HEK293 (cell line): ENCODE data around the gene SNRNP70.

ENCODE experiments used
- HOXD13 ChIP-seq: sonication (generic); formaldehyde crosslinking; IDR thresholded peaks from 2 replicates; pipeline ENCODE4 v1.8.0; 2022; ENCODE audit warnings: missing genetic modification reagents, borderline replicate concordance
- KLF8 ChIP-seq: fragments of 450-650 bp; formaldehyde crosslinking; IDR thresholded peaks from 2 replicates; pipeline ENCODE4 v1.5.1; 2016; ENCODE audit warnings: missing biosample characterization, missing genetic modification characterization
- KLF9 ChIP-seq: fragments of 450-650 bp; formaldehyde crosslinking; IDR thresholded peaks from 2 replicates; pipeline ENCODE4 v1.5.1; 2016; ENCODE audit warnings: missing biosample characterization, missing genetic modification characterization, low read depth
- MYNN ChIP-seq: fragments of 450-650 bp; formaldehyde crosslinking; IDR thresholded peaks from 2 replicates; pipeline ENCODE4 v1.5.1; 2016; ENCODE audit warnings: missing biosample characterization, missing genetic modification characterization, borderline replicate concordance
- SCRT1 ChIP-seq: fragments of 450-650 bp; formaldehyde crosslinking; IDR thresholded peaks from 2 replicates; pipeline ENCODE4 v1.5.1; 2016; ENCODE audit warnings: missing biosample characterization, missing genetic modification characterization, borderline replicate concordance
- SETDB1 ChIP-seq: IDR thresholded peaks from one replicate; pipeline ENCODE4 v1.6.1; 2017; ENCODE audit warnings: mild to moderate bottlenecking, low read length, moderate library complexity, mixed read lengths; ENCODE audit not compliant: insufficient read length
- TRIM28 ChIP-seq: IDR thresholded peaks from 2 replicates; pipeline ENCODE4 v1.6.1; 2011; ENCODE audit warnings: low read length, control low read depth, borderline replicate concordance
- ZFP37 ChIP-seq: fragments of 450-650 bp; formaldehyde crosslinking; IDR thresholded peaks from 2 replicates; pipeline ENCODE4 v1.5.1; 2016; ENCODE audit warnings: missing biosample characterization, missing genetic modification characterization
- ZFP69B ChIP-seq: fragments of 450-650 bp; formaldehyde crosslinking; IDR thresholded peaks from 2 replicates; pipeline ENCODE4 v1.5.1; 2016; ENCODE audit warnings: missing biosample characterization, missing genetic modification characterization
- ZIC2 ChIP-seq: fragments of 450-650 bp; formaldehyde crosslinking; IDR thresholded peaks from 2 replicates; pipeline ENCODE4 v1.5.1; 2016; ENCODE audit warnings: missing biosample characterization, missing genetic modification characterization
- ZNF16 ChIP-seq: fragments of 450-650 bp; formaldehyde crosslinking; IDR thresholded peaks from 2 replicates; pipeline ENCODE4 v1.5.1; 2016; ENCODE audit warnings: low read depth, missing biosample characterization, missing genetic modification characterization
- ZNF184 ChIP-seq: fragments of 450-650 bp; IDR thresholded peaks from 2 replicates; pipeline ENCODE4 v1.5.1; 2018; ENCODE audit warnings: missing biosample characterization, mild to moderate bottlenecking, missing genetic modification characterization
- ZNF19 ChIP-seq: fragments of 450-650 bp; formaldehyde crosslinking; IDR thresholded peaks from 2 replicates; pipeline ENCODE4; 2016; ENCODE audit warnings: missing biosample characterization, missing genetic modification characterization, low read depth
- ZNF211 ChIP-seq: fragments of 450-650 bp; formaldehyde crosslinking; IDR thresholded peaks from 2 replicates; pipeline ENCODE4 v1.5.1; 2016; ENCODE audit warnings: low read depth, missing biosample characterization, missing genetic modification characterization
- ZNF221 ChIP-seq: fragments of 450-650 bp; formaldehyde crosslinking; IDR thresholded peaks from 2 replicates; pipeline ENCODE4 v1.5.1; 2017; ENCODE audit warnings: missing biosample characterization, missing genetic modification characterization, borderline replicate concordance
- ZNF394 ChIP-seq: fragments of 450-650 bp; formaldehyde crosslinking; IDR thresholded peaks from 2 replicates; pipeline ENCODE4 v1.5.1; 2016; ENCODE audit warnings: missing biosample characterization, missing genetic modification characterization, mild to moderate bottlenecking, moderate library complexity, borderline replicate concordance
- ZNF423 ChIP-seq: fragments of 450-650 bp; formaldehyde crosslinking; IDR thresholded peaks from 2 replicates; pipeline ENCODE4 v1.5.1; 2016; ENCODE audit warnings: missing biosample characterization, missing genetic modification characterization
- ZNF548 ChIP-seq: fragments of 450-650 bp; formaldehyde crosslinking; IDR thresholded peaks from 2 replicates; pipeline ENCODE4 v1.5.1; 2016; ENCODE audit warnings: missing biosample characterization, missing genetic modification characterization
- ZNF558 ChIP-seq: fragments of 450-650 bp; formaldehyde crosslinking; IDR thresholded peaks from 2 replicates; pipeline ENCODE4 v1.5.1; 2016; ENCODE audit warnings: missing biosample characterization, missing genetic modification characterization
- ZNF571 ChIP-seq: fragments of 450-650 bp; formaldehyde crosslinking; IDR thresholded peaks from 2 replicates; pipeline ENCODE4 v1.5.0; 2017; ENCODE audit warnings: missing biosample characterization, missing genetic modification characterization
- ZNF610 ChIP-seq: fragments of 450-650 bp; formaldehyde crosslinking; IDR thresholded peaks from 2 replicates; pipeline ENCODE4 v1.5.1; 2016; ENCODE audit warnings: missing biosample characterization, missing genetic modification characterization, borderline replicate concordance
- ZNF623 ChIP-seq: fragments of 450-650 bp; formaldehyde crosslinking; IDR thresholded peaks from 2 replicates; pipeline ENCODE4 v1.5.1; 2016; ENCODE audit warnings: missing biosample characterization, missing genetic modification characterization
- ZNF629 ChIP-seq: fragments of 450-650 bp; formaldehyde crosslinking; IDR thresholded peaks from 2 replicates; pipeline ENCODE4 v1.5.1; 2017; ENCODE audit warnings: missing biosample characterization, missing genetic modification characterization
- ZNF658 ChIP-seq: fragments of 450-650 bp; formaldehyde crosslinking; IDR thresholded peaks from 2 replicates; pipeline ENCODE4; 2016; ENCODE audit warnings: missing biosample characterization, missing genetic modification characterization
- ZNF660 ChIP-seq: fragments of 450-650 bp; IDR thresholded peaks from 2 replicates; pipeline ENCODE4 v1.5.1; 2018; ENCODE audit warnings: missing biosample characterization, mild to moderate bottlenecking, missing genetic modification characterization
- ZNF664 ChIP-seq: fragments of 450-650 bp; formaldehyde crosslinking; IDR thresholded peaks from 2 replicates; pipeline ENCODE4 v1.5.1; 2016; ENCODE audit warnings: missing biosample characterization, missing genetic modification characterization
- ZNF677 ChIP-seq: fragments of 450-650 bp; IDR thresholded peaks from 2 replicates; pipeline ENCODE4 v1.5.0; 2018; ENCODE audit warnings: missing biosample characterization, mild to moderate bottlenecking, missing genetic modification characterization, moderate library complexity
- ZNF747 ChIP-seq: fragments of 450-650 bp; formaldehyde crosslinking; IDR thresholded peaks from 2 replicates; pipeline ENCODE4 v1.5.1; 2016; ENCODE audit warnings: missing biosample characterization, missing genetic modification characterization
- ZNF776 ChIP-seq: fragments of 450-650 bp; formaldehyde crosslinking; IDR thresholded peaks from 2 replicates; pipeline ENCODE4 v1.5.0; 2017; ENCODE audit warnings: missing biosample characterization, missing genetic modification characterization, borderline replicate concordance
- ZNF777 ChIP-seq: fragments of 450-650 bp; formaldehyde crosslinking; IDR thresholded peaks from 2 replicates; pipeline ENCODE4 v1.5.1; 2017; ENCODE audit warnings: missing biosample characterization, missing genetic modification characterization, borderline replicate concordance
- ZSCAN30 ChIP-seq: fragments of 450-650 bp; IDR thresholded peaks from 2 replicates; pipeline ENCODE4 v1.5.1; 2018; ENCODE audit warnings: missing biosample characterization, mild to moderate bottlenecking, missing genetic modification characterization, moderate library complexity
- ZSCAN5A ChIP-seq: fragments of 450-650 bp; formaldehyde crosslinking; IDR thresholded peaks from 2 replicates; pipeline ENCODE4 v1.5.1; 2016; ENCODE audit warnings: missing biosample characterization, missing genetic modification characterization
- TF ChIP-seq, protein P1 (sequence below): fragments of 450-650 bp; formaldehyde crosslinking; IDR thresholded peaks from 2 replicates; pipeline ENCODE4 v1.5.1; 2016; ENCODE audit warnings: missing biosample characterization, missing genetic modification characterization
- TF ChIP-seq, protein P2 (sequence below): fragments of 450-650 bp; formaldehyde crosslinking; IDR thresholded peaks from 2 replicates; pipeline ENCODE4 v1.5.1; 2016; ENCODE audit warnings: missing biosample characterization, missing genetic modification characterization
- TF ChIP-seq, protein P3 (sequence below): fragments of 450-650 bp; formaldehyde crosslinking; optimal IDR thresholded peaks from 2 replicates; pipeline ENCODE3; 2016; ENCODE audit warnings: missing biosample characterization, mild to moderate bottlenecking, missing genetic modification characterization

The SNRNP70 gene

DNA sequence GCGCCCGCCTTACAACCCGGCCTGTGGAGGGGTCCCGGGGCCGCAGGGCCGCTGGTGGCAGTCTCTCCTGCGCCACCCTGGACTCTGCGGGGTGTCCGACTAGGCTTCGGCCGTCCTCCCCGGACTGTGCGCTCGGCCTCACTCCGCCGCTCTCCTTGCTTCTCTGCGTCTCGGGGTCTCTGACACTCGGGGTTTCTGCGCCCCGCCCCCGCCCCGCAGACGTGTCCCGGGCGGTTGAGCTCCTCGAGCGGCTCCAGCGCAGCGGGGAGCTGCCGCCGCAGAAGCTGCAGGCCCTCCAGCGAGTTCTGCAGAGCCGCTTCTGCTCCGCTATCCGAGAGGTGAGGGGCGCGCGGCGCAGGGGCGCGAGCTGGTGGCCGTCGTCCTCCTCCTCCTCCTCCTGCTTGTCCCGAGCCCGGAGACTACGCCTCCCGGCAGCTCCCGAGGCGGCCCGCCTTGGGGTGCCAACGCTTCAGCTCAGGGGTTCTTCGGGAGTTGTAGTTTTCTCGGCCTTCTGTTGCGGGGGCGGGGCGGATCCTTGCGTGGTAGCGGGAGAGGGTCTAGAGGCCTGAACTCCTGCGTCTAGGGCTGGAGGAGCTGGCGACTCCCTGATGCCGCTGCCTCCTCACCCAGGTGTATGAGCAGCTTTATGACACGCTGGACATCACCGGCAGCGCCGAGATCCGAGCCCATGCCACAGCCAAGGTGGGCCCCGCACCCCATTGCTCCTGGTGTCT lies 29.5 kb downstream of the SNRNP70 start (continued):
- TF ChIP-seq ZSCAN5A (tag by site-specific recombination): no peak
- TF ChIP-seq ZNF660 (tag by site-specific recombination): no peak
- no peak for TF ChIP-seq ZNF610 (tag by site-specific recombination)
- TF ChIP-seq ZNF658 (tag by site-specific recombination): no peak
- no peak for TF ChIP-seq ZNF623 (tag by site-specific recombination)
- TF ChIP-seq, protein P1, sequence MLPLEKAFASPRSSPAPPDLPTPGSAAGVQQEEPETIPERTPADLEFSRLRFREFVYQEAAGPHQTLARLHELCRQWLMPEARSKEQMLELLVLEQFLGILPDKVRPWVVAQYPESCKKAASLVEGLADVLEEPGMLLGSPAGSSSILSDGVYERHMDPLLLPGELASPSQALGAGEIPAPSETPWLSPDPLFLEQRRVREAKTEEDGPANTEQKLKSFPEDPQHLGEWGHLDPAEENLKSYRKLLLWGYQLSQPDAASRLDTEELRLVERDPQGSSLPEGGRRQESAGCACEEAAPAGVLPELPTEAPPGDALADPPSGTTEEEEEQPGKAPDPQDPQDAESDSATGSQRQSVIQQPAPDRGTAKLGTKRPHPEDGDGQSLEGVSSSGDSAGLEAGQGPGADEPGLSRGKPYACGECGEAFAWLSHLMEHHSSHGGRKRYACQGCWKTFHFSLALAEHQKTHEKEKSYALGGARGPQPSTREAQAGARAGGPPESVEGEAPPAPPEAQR: no peak
- TF ChIP-seq, protein P2, sequence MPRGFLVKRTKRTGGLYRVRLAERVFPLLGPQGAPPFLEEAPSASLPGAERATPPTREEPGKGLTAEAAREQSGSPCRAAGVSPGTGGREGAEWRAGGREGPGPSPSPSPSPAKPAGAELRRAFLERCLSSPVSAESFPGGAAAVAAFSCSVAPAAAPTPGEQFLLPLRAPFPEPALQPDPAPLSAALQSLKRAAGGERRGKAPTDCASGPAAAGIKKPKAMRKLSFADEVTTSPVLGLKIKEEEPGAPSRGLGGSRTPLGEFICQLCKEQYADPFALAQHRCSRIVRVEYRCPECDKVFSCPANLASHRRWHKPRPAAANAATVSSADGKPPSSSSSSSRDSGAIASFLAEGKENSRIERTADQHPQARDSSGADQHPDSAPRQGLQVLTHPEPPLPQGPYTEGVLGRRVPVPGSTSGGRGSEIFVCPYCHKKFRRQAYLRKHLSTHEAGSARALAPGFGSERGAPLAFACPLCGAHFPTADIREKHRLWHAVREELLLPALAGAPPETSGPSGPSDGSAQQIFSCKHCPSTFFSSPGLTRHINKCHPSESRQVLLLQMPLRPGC: no peak
- no peak for TF ChIP-seq ZNF571 (tag by site-specific recombination)
- no peak for TF ChIP-seq SCRT1 (tag by site-specific recombination)
- TF ChIP-seq ZNF747 (tag by site-specific recombination): no peak
- no peak for TF ChIP-seq ZNF19 (tag by site-specific recombination)
- TF ChIP-seq TRIM28: no peak
- TF ChIP-seq ZNF558: no peak
- no peak for TF ChIP-seq MYNN (tag by site-specific recombination)
- no peak for TF ChIP-seq ZNF394
- no peak for TF ChIP-seq HOXD13
- 0 out of 2 replicates have a peak, but pooled peaks have one; percentile 52 for TF ChIP-seq ZFP37
- TF ChIP-seq ZSCAN30: no peak
- TF ChIP-seq, protein P3, sequence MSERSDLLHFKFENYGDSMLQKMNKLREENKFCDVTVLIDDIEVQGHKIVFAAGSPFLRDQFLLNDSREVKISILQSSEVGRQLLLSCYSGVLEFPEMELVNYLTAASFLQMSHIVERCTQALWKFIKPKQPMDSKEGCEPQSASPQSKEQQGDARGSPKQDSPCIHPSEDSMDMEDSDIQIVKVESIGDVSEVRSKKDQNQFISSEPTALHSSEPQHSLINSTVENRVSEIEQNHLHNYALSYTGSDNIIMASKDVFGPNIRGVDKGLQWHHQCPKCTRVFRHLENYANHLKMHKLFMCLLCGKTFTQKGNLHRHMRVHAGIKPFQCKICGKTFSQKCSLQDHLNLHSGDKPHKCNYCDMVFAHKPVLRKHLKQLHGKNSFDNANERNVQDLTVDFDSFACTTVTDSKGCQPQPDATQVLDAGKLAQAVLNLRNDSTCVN (tag by site-specific recombination): peak; percentile 77
- TF ChIP-seq ZIC2 (tag by site-specific recombination): peak; percentile 65
- no peak for TF ChIP-seq ZNF184
- TF ChIP-seq ZNF776 (tag by site-specific recombination): no peak
- TF ChIP-seq ZFP69B: peak; percentile 98
- peak; percentile 72; the same call in 1 of the 2 replicates for TF ChIP-seq KLF8 (tag by site-specific recombination)
- no peak for TF ChIP-seq ZNF777
- no peak for TF ChIP-seq ZNF548 (tag by site-specific recombination)
- TF ChIP-seq ZNF423 (tag by site-specific recombination): peak; percentile 65; the same call in 1 of the 2 replicates
- TF ChIP-seq ZNF664 (tag by site-specific recombination): no peak
- peak; percentile 55; the same call in 1 of the 2 replicates for TF ChIP-seq KLF9 (tag by site-specific recombination)
- TF ChIP-seq ZNF16 (tag by site-specific recombination): no peak
- TF ChIP-seq ZNF629 (tag by site-specific recombination): no peak
- TF ChIP-seq ZNF211 (tag by site-specific recombination): no peak
- no peak for TF ChIP-seq ZNF221 (tag by site-specific recombination)
- TF ChIP-seq SETDB1: no peak
- TF ChIP-seq ZNF677 (tag by site-specific recombination): no peak
